Measurements from ENCODE around the gene NUP133. TPM values are rescaled to one million over a fixed set of nuclear protein-coding genes. Genes with fewer than 3 reads are reported as not detected.

The NUP133 gene
- total RNA-seq, 1 donor from 2014 or later, result 56.2 TPM

GRCh38 chr1:229456016-229456415 is 52.1 kb downstream of the NUP133 start:
- no peak overlapping the region for H3K4me3 Mint-ChIP-seq
- intact Hi-C loops (cut with micrococcal nuclease), result no loop called here

GRCh38 chr1:229454056-229454455 is 54.1 kb downstream of the NUP133 start:
- POLR2A ChIA-PET, result no interaction called here

More at GRCh38 chr1:229456016-229456415, 52.1 kb downstream of the NUP133 start:
- no peaks in the 10 kb centered on the region for H3K27me3 Mint-ChIP-seq
- CTCF ChIA-PET, result no interaction called here
- H3K9me3 Mint-ChIP-seq, result no peaks in the 10 kb centered on the region
- no peak overlapping the region for H3K27ac Mint-ChIP-seq
- peaks cover 72% of the 10 kb centered on the region for H3K36me3 Mint-ChIP-seq (ENCODE audit: low read depth)
- no peak for DNase-seq
- no peaks in the 10 kb centered on the region for H3K4me1 Mint-ChIP-seq
- TF ChIP-seq, protein P1, sequence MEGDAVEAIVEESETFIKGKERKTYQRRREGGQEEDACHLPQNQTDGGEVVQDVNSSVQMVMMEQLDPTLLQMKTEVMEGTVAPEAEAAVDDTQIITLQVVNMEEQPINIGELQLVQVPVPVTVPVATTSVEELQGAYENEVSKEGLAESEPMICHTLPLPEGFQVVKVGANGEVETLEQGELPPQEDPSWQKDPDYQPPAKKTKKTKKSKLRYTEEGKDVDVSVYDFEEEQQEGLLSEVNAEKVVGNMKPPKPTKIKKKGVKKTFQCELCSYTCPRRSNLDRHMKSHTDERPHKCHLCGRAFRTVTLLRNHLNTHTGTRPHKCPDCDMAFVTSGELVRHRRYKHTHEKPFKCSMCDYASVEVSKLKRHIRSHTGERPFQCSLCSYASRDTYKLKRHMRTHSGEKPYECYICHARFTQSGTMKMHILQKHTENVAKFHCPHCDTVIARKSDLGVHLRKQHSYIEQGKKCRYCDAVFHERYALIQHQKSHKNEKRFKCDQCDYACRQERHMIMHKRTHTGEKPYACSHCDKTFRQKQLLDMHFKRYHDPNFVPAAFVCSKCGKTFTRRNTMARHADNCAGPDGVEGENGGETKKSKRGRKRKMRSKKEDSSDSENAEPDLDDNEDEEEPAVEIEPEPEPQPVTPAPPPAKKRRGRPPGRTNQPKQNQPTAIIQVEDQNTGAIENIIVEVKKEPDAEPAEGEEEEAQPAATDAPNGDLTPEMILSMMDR (IDR thresholded peaks at IDR 0.05), result no peak
- POLR2A ChIA-PET, result no interaction called here
- no peak for ATAC-seq (ENCODE audit: low read depth)

GRCh38 chr1:229452956-229453801 is 55.0 kb downstream of the NUP133 start:
- POLR2A ChIA-PET, result interaction anchor here (0.5 to 1.0 kb wide), 2 partner anchors 27 to 135 kb away, joined by 3 to 7 read pairs; no protein-coding TSS in a partner anchor
- H3K9me3 Mint-ChIP-seq, result no peaks in the 10 kb centered on the region
- H3K36me3 Mint-ChIP-seq (ENCODE audit: low read depth), result peaks cover 70% of the 10 kb centered on the region
- no peaks in the 10 kb centered on the region for H3K27me3 Mint-ChIP-seq
- no peak overlapping the region for H3K27ac Mint-ChIP-seq
- intact Hi-C loops (cut with micrococcal nuclease), result no loop called here
- CTCF ChIA-PET, result interaction anchor here (0.9 to 1.3 kb wide), 2 partner anchors 29 to 195 kb away, joined by 4 to 5 read pairs; no protein-coding TSS in a partner anchor
- ATAC-seq (ENCODE audit: low read depth), result no peak
- H3K4me1 Mint-ChIP-seq, result no peaks in the 10 kb centered on the region
- TF ChIP-seq, protein P1 (IDR thresholded peaks at IDR 0.05), result no peak
- no peak for DNase-seq
- H3K4me3 Mint-ChIP-seq, result no peak overlapping the region

More at GRCh38 chr1:229454056-229454455, 54.1 kb downstream of the NUP133 start:
- CTCF ChIA-PET, result no interaction called here
- Mint-ChIP-seq H3K27ac (no peak overlapping the region), H3K4me3 (no peak overlapping the region), H3K9me3 (no peaks in the 10 kb centered on the region), H3K27me3 (no peaks in the 10 kb centered on the region), H3K36me3 (ENCODE audit: low read depth) (peaks cover 65% of the 10 kb centered on the region), H3K4me1 (no peaks in the 10 kb centered on the region)
- TF ChIP-seq, protein P1 (IDR thresholded peaks at IDR 0.05), result no peak
- intact Hi-C loops (cut with micrococcal nuclease), result no loop called here
- DNase-seq, result no peak
- no peak for ATAC-seq (ENCODE audit: low read depth)

- no peaks in the 10 kb centered on the region for H3K4me1 Mint-ChIP-seq
- H3K27me3 Mint-ChIP-seq, result no peaks in the 10 kb centered on the region
- ATAC-seq (ENCODE audit: low read depth) (no peak), DNase-seq (no peak)
- ChIA-PET CTCF (no interaction called here), POLR2A (no interaction called here)
- H3K4me3 Mint-ChIP-seq, result no peak overlapping the region
- H3K36me3 Mint-ChIP-seq (ENCODE audit: low read depth), result peaks cover 64% of the 10 kb centered on the region
- H3K9me3 Mint-ChIP-seq, result no peaks in the 10 kb centered on the region
- TF ChIP-seq, protein P1 (IDR thresholded peaks at IDR 0.05), result no peak
- intact Hi-C loops (cut with micrococcal nuclease), result no loop called here
- H3K27ac Mint-ChIP-seq, result no peak overlapping the region
Observed at GRCh38 chr1:229448845-229449244, 59.3 kb downstream of the NUP133 start.

GRCh38 chr1:229448354-229448753 is 59.8 kb downstream of the NUP133 start:
- no peak overlapping the region for H3K27ac Mint-ChIP-seq
- no peak for DNase-seq
- no peaks in the 10 kb centered on the region for H3K4me1 Mint-ChIP-seq
- no peaks in the 10 kb centered on the region for H3K9me3 Mint-ChIP-seq
- intact Hi-C loops (cut with micrococcal nuclease), result no loop called here
- CTCF ChIA-PET, result no interaction called here
- POLR2A ChIA-PET, result no interaction called here
- H3K36me3 Mint-ChIP-seq (ENCODE audit: low read depth), result peaks cover 64% of the 10 kb centered on the region
- no peaks in the 10 kb centered on the region for H3K27me3 Mint-ChIP-seq
- no peak for ATAC-seq (ENCODE audit: low read depth)
- no peak overlapping the region for H3K4me3 Mint-ChIP-seq
- TF ChIP-seq, protein P1 (IDR thresholded peaks at IDR 0.05), result no peak
